Activated CD8-positive, alpha-beta T cell treated with anti-CD3 and anti-CD28 coated beads, Interleukin-2, amount 10 ng/mL, durations not matched to agents 7 days and 5 days (primary cell): Measurements from ENCODE around the gene SHC3. TPM values are rescaled to one million over a fixed set of nuclear protein-coding genes. Genes with fewer than 3 reads are reported as not detected.

ENCODE experiments used
- ATAC-seq: fragments of 150-1000 bp; cut with Tn5 transposase; one replicate; pipeline ENCODE4 v1.10.0; 2021; ENCODE audit warnings: moderate library complexity
- CTCF ChIA-PET: fragments of 350-600 bp; sonication (Branson Sonifier 250); formaldehyde crosslinking; loops from one replicate; lab custom pipeline; 2021; ENCODE audit warnings: antibody characterized with exemption; lab: Charles Lee
- POLR2A ChIA-PET: fragments of 350-600 bp; sonication (Branson Sonifier 250); formaldehyde crosslinking; loops from one replicate; lab custom pipeline; 2021; ENCODE audit warnings: antibody characterized with exemption; lab: Charles Lee
- DNase-seq: peaks from one replicate; pipeline ENCODE4 v3.0.0-alpha.2; 2020
- H3K27ac Mint-ChIP-seq: one replicate; pipeline ENCODE4 v1.8.0; 2021; ENCODE audit warnings: mild to moderate bottlenecking, mixed read lengths
- H3K27me3 Mint-ChIP-seq: one replicate; pipeline ENCODE4 v1.8.0; 2021; ENCODE audit warnings: low read depth, mixed read lengths
- H3K36me3 Mint-ChIP-seq: one replicate; pipeline ENCODE4 v1.8.0; 2021; ENCODE audit warnings: low read depth, mixed read lengths
- H3K4me1 Mint-ChIP-seq: one replicate; pipeline ENCODE4 v1.8.0; 2021; ENCODE audit warnings: low read depth, mixed read lengths
- H3K4me3 Mint-ChIP-seq: one replicate; pipeline ENCODE4 v1.8.0; 2021; ENCODE audit warnings: mild to moderate bottlenecking, mixed read lengths
- H3K9me3 Mint-ChIP-seq: one replicate; pipeline ENCODE4 v1.8.0; 2022; ENCODE audit warnings: mixed read lengths; ENCODE audit not compliant: insufficient read depth
- total RNA-seq, 2 experiments: library from RNA; stranded (reverse); gene quantifications; one replicate each; pipeline ENCODE4 v1.2.3, GENCODE V29; 2021

The SHC3 gene
- total RNA-seq, 2 experiments from 2014 or later = not detected

- CTCF ChIA-PET = no interaction called here
- DNase-seq = no peak
- Mint-ChIP-seq H3K27me3 (peaks cover 23% of the 10 kb centered on the region), H3K4me1 (no peaks in the 10 kb centered on the region), H3K4me3 (no peak overlapping the region), H3K27ac (no peak overlapping the region), H3K9me3 (no peaks in the 10 kb centered on the region), H3K36me3 (no peaks in the 10 kb centered on the region)
- no peak for ATAC-seq
- POLR2A ChIA-PET = no interaction called here
Measured at GRCh38 chr9:89116064-89116804, 62.4 kb downstream of the SHC3 start.

- ChIA-PET POLR2A (no interaction called here), CTCF (no interaction called here)
- DNase-seq (no peak), ATAC-seq (no peak)
- H3K9me3 Mint-ChIP-seq = no peaks in the 10 kb centered on the region
- no peaks in the 10 kb centered on the region for H3K4me1 Mint-ChIP-seq
- no peak overlapping the region for H3K4me3 Mint-ChIP-seq
- H3K27ac Mint-ChIP-seq = no peak overlapping the region
- H3K27me3 Mint-ChIP-seq = peaks cover 26% of the 10 kb centered on the region
- H3K36me3 Mint-ChIP-seq = no peaks in the 10 kb centered on the region
Measured at GRCh38 chr9:89115426-89115825, 63.2 kb downstream of the SHC3 start.

- no peak overlapping the region for H3K27ac Mint-ChIP-seq
- CTCF ChIA-PET = no interaction called here
- no peaks in the 10 kb centered on the region for H3K4me1 Mint-ChIP-seq
- H3K36me3 Mint-ChIP-seq = no peaks in the 10 kb centered on the region
- POLR2A ChIA-PET = no interaction called here
- no peak for ATAC-seq
- no peaks in the 10 kb centered on the region for H3K9me3 Mint-ChIP-seq
- no peak overlapping the region for H3K4me3 Mint-ChIP-seq
- H3K27me3 Mint-ChIP-seq = peaks cover 25% of the 10 kb centered on the region
- DNase-seq = no peak
Measured at GRCh38 chr9:89114741-89115140, 63.9 kb downstream of the SHC3 start.

GRCh38 chr9:89113851-89114250 is 64.8 kb downstream of the SHC3 start:
- Mint-ChIP-seq H3K4me1 (no peaks in the 10 kb centered on the region), H3K4me3 (no peak overlapping the region), H3K27me3 (peaks cover 24% of the 10 kb centered on the region), H3K27ac (no peak overlapping the region), H3K36me3 (no peaks in the 10 kb centered on the region), H3K9me3 (no peaks in the 10 kb centered on the region)
- ATAC-seq (no peak), DNase-seq (no peak)
- CTCF ChIA-PET = no interaction called here
- POLR2A ChIA-PET = no interaction called here

- DNase-seq (no peak), ATAC-seq (no peak)
- no peaks in the 10 kb centered on the region for H3K4me1 Mint-ChIP-seq
- CTCF ChIA-PET = no interaction called here
- no peak overlapping the region for H3K4me3 Mint-ChIP-seq
- H3K9me3 Mint-ChIP-seq = no peaks in the 10 kb centered on the region
- H3K27me3 Mint-ChIP-seq = peaks cover 24% of the 10 kb centered on the region
- POLR2A ChIA-PET = no interaction called here
- no peaks in the 10 kb centered on the region for H3K36me3 Mint-ChIP-seq
- H3K27ac Mint-ChIP-seq = no peak overlapping the region
Measured at GRCh38 chr9:89112243-89112642, 66.4 kb downstream of the SHC3 start.

- DNase-seq = no peak
- no peaks in the 10 kb centered on the region for H3K4me1 Mint-ChIP-seq
- H3K27me3 Mint-ChIP-seq = peaks cover 16% of the 10 kb centered on the region
- CTCF ChIA-PET = no interaction called here
- H3K4me3 Mint-ChIP-seq = no peak overlapping the region
- no peaks in the 10 kb centered on the region for H3K9me3 Mint-ChIP-seq
- H3K27ac Mint-ChIP-seq = no peak overlapping the region
- no peak for ATAC-seq
- H3K36me3 Mint-ChIP-seq = no peaks in the 10 kb centered on the region
- POLR2A ChIA-PET = no interaction called here
Measured at GRCh38 chr9:89109666-89110065, 69.0 kb downstream of the SHC3 start.

GRCh38 chr9:89107406-89107805 is 71.2 kb downstream of the SHC3 start:
- Mint-ChIP-seq H3K9me3 (no peaks in the 10 kb centered on the region), H3K4me3 (no peak overlapping the region)

GRCh38 chr9:89106224-89106851 is 72.3 kb downstream of the SHC3 start:
- ATAC-seq (no peak), DNase-seq (no peak)
- Mint-ChIP-seq H3K27me3 (peaks cover 12% of the 10 kb centered on the region), H3K36me3 (no peaks in the 10 kb centered on the region), H3K4me1 (no peaks in the 10 kb centered on the region), H3K27ac (no peak overlapping the region), H3K4me3 (no peak overlapping the region), H3K9me3 (no peaks in the 10 kb centered on the region)
- CTCF ChIA-PET = no interaction called here
- POLR2A ChIA-PET = interaction anchor here (0.6 kb wide), 1 partner anchor 119 kb away, joined by 3 read pairs; no protein-coding TSS in a partner anchor

More at GRCh38 chr9:89107406-89107805, 71.2 kb downstream of the SHC3 start:
- Mint-ChIP-seq H3K4me1 (no peaks in the 10 kb centered on the region), H3K27ac (no peak overlapping the region), H3K27me3 (peaks cover 15% of the 10 kb centered on the region), H3K36me3 (no peaks in the 10 kb centered on the region)
- ATAC-seq (no peak), DNase-seq (no peak)
- CTCF ChIA-PET = no interaction called here
- POLR2A ChIA-PET = no interaction called here

- no peak for DNase-seq
- ATAC-seq = no peak
- no peaks in the 10 kb centered on the region for H3K36me3 Mint-ChIP-seq
- no peak overlapping the region for H3K4me3 Mint-ChIP-seq
- no peaks in the 10 kb centered on the region for H3K9me3 Mint-ChIP-seq
- H3K27ac Mint-ChIP-seq = no peak overlapping the region
- ChIA-PET POLR2A (no interaction called here), CTCF (no interaction called here)
- H3K4me1 Mint-ChIP-seq = no peaks in the 10 kb centered on the region
- peaks cover 10% of the 10 kb centered on the region for H3K27me3 Mint-ChIP-seq
Measured at GRCh38 chr9:89104821-89105220, 73.8 kb downstream of the SHC3 start.

GRCh38 chr9:89097219-89097618 is 81.4 kb downstream of the SHC3 start:
- no peak for ATAC-seq
- ChIA-PET POLR2A (no interaction called here), CTCF (no interaction called here)
- H3K27ac Mint-ChIP-seq = no peak overlapping the region
- H3K27me3 Mint-ChIP-seq = peaks cover 10% of the 10 kb centered on the region
- DNase-seq = no peak
- H3K4me1 Mint-ChIP-seq = no peaks in the 10 kb centered on the region
- no peaks in the 10 kb centered on the region for H3K36me3 Mint-ChIP-seq
- H3K9me3 Mint-ChIP-seq = no peaks in the 10 kb centered on the region
- no peak overlapping the region for H3K4me3 Mint-ChIP-seq

- Mint-ChIP-seq H3K27ac (no peak overlapping the region), H3K27me3 (peaks cover 10% of the 10 kb centered on the region), H3K9me3 (no peaks in the 10 kb centered on the region), H3K36me3 (no peaks in the 10 kb centered on the region), H3K4me3 (no peak overlapping the region), H3K4me1 (no peaks in the 10 kb centered on the region)
- ChIA-PET CTCF (no interaction called here), POLR2A (no interaction called here)
- DNase-seq (no peak), ATAC-seq (no peak)
Measured at GRCh38 chr9:89096807-89097206, 81.8 kb downstream of the SHC3 start.

GRCh38 chr9:89095761-89096528 is 82.7 kb downstream of the SHC3 start:
- no peak overlapping the region for H3K27ac Mint-ChIP-seq
- H3K9me3 Mint-ChIP-seq = no peaks in the 10 kb centered on the region
- H3K4me1 Mint-ChIP-seq = no peaks in the 10 kb centered on the region
- DNase-seq (no peak), ATAC-seq (no peak)
- H3K36me3 Mint-ChIP-seq = no peaks in the 10 kb centered on the region
- ChIA-PET CTCF (interaction anchor here (0.9 kb wide), 1 partner anchor 190 kb away, joined by 3 read pairs; no protein-coding TSS in a partner anchor), POLR2A (no interaction called here)
- H3K27me3 Mint-ChIP-seq = peaks cover 10% of the 10 kb centered on the region
- H3K4me3 Mint-ChIP-seq = no peak overlapping the region
